IPS-20b (cell line): ENCODE measurements around the gene GARIN5B.
A peak's percentile ranks its signal among the peaks of the same experiment; 100 is the strongest.

Experiments
- H3K27ac ChIP-seq: one replicate; pipeline ENCODE4 v1.5.1; 2013; ENCODE audit warnings: low read length
- H3K27me3 ChIP-seq: 2 replicates; pipeline ENCODE4 v1.6.1; 2013; ENCODE audit warnings: mild to moderate bottlenecking, low read length, inconsistent platforms; ENCODE audit not compliant: insufficient read depth
- H3K36me3 ChIP-seq: 2 replicates; pipeline ENCODE4 v1.6.1; 2013; ENCODE audit warnings: low read depth, mild to moderate bottlenecking, inconsistent platforms, low read length, moderate library complexity; ENCODE audit not compliant: insufficient read depth
- H3K4me1 ChIP-seq: 2 replicates; pipeline ENCODE4 v1.6.1; 2013; ENCODE audit warnings: mild to moderate bottlenecking, control low read depth, inconsistent platforms, low read length, moderate library complexity; ENCODE audit not compliant: insufficient read depth
- H3K4me3 ChIP-seq: 2 replicates; pipeline ENCODE4 v1.5.1; 2013; ENCODE audit warnings: mild to moderate bottlenecking, low read length, inconsistent platforms
- H3K9ac ChIP-seq: 2 replicates; pipeline ENCODE4 v1.6.1; 2013; ENCODE audit warnings: low read depth, mild to moderate bottlenecking, inconsistent platforms, low read length, moderate library complexity
- H3K9me3 ChIP-seq: 2 replicates; pipeline ENCODE4 v1.6.1; 2013; ENCODE audit warnings: mild to moderate bottlenecking, low read depth, low read length, inconsistent platforms; ENCODE audit not compliant: insufficient read depth

The GARIN5B gene

DNA sequence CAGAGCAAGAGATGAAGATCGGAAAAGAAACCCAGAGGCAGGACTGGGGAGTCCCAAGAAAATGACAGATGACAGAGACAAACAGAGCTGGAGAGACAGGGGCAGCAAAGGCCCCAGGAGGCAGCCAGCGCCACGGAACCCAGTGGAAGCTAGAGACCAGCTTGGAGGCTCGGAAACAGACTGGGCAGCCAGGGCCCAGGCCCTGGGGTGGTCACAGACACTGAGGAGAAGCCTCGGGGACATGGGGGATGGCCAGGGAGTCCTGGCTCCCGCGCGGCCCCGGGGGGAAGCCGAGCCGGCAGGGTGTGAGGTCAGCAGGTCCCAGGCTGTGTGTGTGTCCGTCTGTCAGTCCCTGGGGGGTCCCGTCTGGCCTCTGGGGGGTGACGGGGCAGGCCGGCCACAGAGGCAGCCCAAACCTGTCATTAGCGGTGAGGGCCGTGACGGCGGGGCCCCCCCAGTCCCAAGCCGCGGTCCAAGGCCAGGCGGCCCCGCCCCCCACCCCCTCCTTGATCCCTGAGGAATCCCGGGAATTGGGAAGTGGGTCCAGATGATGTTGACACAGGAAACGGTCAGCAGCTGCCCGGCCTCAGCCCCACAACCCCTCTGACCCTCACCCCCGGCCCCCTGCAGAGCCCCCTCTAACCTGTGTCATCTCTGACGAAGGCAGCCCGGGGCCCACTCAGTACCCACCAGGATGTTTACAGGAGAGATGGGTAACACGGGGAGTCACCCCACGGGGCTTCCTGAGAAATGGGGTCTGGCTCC, 11.1 kb upstream of the GARIN5B start:
- Histone ChIP-seq H3K36me3 (no peaks in the 10 kb centered on the region), H3K4me1 (peaks cover 24% of the 10 kb centered on the region), H3K27ac (no peak overlapping the region), H3K9me3 (no peaks in the 10 kb centered on the region), H3K27me3 (peaks cover 91% of the 10 kb centered on the region), H3K9ac (no peak overlapping the region), H3K4me3 (no peak overlapping the region; the same call in 1 of the 2 replicates)

DNA sequence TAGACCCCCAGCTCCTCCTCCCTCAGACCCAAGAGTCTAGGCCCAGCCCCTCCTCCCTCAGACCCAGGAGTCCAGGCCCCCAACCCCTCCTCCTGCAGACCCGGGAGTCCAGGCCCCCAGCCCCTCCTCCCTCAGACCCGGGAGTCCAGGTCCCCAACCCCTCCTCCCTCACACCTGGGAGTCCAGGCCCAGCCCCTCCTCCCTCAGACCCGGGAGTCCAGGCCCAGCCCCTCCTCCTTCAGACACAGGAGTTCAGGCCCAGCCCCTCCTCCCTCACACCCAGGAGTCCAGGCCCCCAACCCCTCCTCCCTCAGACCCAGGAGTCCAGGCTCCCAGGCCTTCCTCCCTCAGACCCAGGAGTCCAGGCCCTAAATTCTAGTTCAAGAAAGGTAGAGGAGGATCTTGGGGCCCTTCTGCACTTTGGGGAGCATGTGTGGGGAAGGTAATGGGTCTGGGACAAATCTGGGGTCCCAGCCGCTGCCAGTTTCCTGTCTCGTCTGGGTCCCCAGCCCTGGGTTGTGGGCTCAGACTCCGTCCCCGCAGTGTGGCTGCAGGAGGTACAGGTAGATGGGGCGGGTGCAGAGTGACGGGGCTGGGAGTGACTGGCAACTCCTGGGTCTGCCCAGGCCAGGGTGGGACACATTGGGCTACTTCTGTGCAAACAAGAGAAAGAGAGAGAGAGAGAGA, 10.4 kb upstream of the GARIN5B start:
- Histone ChIP-seq H3K4me1 (peaks cover 24% of the 10 kb centered on the region), H3K9me3 (no peaks in the 10 kb centered on the region), H3K27ac (no peak overlapping the region), H3K9ac (no peak overlapping the region), H3K36me3 (no peaks in the 10 kb centered on the region), H3K27me3 (peaks cover 91% of the 10 kb centered on the region), H3K4me3 (no peak overlapping the region; the same call in 1 of the 2 replicates)

DNA sequence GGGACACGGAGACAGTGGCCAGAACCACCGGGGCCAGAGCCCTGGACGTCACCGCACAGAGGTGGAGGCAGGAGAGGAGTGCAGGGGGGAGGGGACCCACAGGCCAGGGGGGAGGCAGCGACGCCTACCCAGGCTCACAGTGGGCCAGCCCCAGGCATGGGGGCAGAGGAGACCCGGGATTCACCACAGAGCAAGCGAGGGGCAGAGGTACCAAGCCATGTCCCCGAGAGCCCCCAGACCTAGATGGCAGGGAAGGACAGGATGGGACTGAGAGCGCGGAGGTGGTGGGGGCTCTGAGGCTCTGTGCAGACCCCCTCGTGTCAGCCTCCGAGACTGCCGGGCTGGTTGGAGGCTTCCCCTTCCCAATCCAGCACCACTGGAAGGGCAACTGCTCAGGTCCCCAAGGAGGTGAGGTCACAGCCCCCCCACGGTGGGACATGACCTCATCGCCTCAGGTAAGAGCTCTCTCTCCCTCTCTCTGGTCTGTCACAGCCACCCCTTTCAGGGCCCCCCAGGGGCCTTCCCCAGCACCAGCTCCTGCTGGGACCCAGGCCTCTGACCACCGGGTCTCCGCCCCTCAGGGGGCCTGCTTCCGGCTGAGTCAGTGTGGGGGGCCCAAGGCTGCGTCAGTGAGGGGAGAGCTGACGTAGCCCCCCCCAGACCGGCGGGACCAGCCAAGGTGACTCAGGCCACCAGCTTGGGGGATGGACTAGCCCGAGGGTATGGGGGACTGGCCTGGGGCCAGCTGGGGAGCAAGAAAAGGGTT, 9.4 kb upstream of the GARIN5B start:
- H3K4me3 ChIP-seq, result no peak overlapping the region
- H3K36me3 ChIP-seq, result no peaks in the 10 kb centered on the region
- peaks cover 24% of the 10 kb centered on the region for H3K4me1 ChIP-seq
- no peak overlapping the region for H3K27ac ChIP-seq
- no peak overlapping the region for H3K9ac ChIP-seq
- H3K27me3 ChIP-seq, result peaks cover 91% of the 10 kb centered on the region
- no peaks in the 10 kb centered on the region for H3K9me3 ChIP-seq

DNA sequence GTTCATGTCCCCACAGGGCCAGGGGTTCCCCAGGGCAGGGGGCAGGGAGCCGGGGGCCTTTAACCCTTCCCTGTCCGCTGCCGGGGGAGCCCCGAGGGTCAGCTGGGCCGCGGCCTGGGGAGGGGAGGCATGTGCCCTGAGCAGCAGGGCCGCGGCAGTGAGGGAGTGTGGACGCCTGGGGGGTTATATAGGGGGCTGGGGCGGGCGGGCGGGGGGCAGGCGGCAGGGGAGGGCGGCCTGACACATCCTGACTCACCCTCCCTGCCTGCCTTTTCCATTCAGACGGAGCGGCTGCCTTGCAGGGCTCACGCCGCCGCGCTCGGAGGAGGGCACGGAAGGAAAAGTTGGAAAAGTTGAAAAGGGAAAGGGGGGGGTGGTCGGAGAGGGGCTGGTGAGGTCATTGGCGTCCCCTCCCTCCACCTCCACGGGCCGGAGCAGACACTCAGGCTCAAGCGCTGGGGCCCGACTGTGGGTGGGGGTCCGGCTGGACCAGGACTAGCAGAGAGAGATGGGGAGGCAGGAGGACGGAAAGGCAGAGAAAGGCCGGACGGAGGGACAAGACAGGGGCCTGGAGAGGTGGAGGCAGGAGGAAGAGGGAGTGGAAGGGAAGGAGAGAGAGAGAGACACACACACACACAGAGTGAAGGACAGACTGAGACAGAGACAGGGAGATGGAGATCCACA, 7.4 kb upstream of the GARIN5B start, which contains the start of gene IL11:
TSS of gene IL11 (minus strand) at position 159 of the 684 bp plus-strand sequence. CDS start at position 6, 153 bp downstream.
- Histone ChIP-seq H3K4me1 (peaks cover 12% of the 10 kb centered on the region), H3K27ac (no peak within 1 kb of the TSS), H3K9me3 (no peaks in the 10 kb centered on the region), H3K27me3 (peaks cover 76% of the 10 kb centered on the region), H3K36me3 (no peaks in the 10 kb centered on the region), H3K9ac (no peak within 1 kb of the TSS), H3K4me3 (peak within 1 kb of the TSS; percentile 68; the same call in 1 of the 2 replicates)

DNA sequence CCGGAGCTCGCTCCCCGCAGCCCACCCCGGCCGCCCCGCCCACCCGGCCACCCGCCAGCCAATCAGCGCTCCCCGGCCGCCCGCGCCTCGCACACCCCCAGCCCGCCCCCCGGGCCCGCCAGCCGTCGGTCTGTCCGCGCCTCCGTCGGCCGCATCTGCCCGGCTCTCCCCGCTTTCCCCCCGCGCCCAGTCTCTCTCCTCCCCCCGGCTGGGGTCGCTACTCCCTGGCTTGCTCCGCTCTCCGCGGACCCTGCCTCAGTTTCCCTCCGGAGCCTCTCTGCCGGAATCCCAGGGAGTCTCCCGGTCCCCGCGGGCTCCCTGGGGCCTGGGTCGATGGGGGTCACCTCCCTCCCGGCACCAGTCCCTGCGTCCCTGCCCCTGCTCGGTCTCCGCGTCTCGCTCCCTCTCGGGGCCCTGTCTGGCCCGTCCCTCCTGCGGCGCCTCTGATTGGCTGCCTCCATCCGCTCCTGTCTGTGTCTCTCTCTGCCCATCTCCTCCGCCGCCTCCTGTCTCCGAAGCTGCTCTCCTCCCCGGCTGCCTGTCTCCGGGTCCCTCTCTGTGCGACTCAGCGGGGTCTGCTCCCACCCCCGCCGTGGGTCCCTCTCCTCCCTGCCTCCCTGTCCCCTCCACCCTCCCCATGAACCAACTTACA, 6.7 kb upstream of the GARIN5B start:
- no peaks in the 10 kb centered on the region for H3K9me3 ChIP-seq
- H3K27me3 ChIP-seq, result peaks cover 73% of the 10 kb centered on the region
- peaks cover 12% of the 10 kb centered on the region for H3K4me1 ChIP-seq
- H3K36me3 ChIP-seq, result no peaks in the 10 kb centered on the region
- H3K4me3 ChIP-seq, result peak overlapping the region; percentile 68; the same call in 1 of the 2 replicates
- no peak overlapping the region for H3K9ac ChIP-seq
- H3K27ac ChIP-seq, result no peak overlapping the region

DNA sequence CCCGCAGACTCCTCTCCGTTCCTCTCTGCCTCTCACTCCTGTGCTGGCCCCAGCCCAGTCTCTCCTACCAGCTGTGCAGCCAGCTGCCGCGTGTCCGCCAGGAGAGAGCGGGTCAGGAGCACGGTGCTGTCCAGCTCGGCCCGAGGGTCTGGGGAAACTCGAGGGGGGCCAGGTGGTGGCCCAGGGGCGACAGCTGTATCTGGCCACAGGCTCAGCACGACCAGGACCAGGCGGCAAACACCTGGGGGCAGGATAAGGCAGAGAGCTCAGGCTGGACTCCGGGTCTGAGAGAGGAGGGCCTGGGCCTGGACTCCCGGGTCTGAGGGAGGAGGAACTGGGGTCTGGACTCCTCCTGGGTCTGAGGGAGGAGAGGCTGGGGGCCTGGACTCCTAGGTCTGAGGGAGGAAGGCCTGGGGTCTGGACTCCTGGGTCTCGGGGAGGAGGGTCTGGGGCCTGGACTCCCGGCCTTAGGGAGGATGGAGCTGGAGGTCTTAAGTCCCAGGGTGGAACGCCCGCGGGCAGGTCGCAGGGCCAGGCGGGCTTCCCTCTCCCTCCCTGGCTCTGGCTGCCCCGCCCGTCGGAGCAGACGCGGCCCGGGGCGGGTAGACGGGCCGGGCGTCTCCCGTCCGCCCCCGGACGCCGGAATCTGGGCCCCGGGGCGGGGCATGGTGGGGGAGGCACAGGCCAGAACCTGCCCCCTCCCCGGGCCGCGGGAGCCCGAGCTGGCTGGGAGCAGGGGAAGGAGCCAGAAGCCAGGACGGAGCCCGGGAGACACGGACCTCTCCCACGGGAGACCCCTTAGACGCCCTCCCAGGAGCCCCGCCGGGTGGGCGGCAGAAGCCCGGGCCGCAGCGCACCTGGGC, 5.9 kb upstream of the GARIN5B start:
- peaks cover 74% of the 10 kb centered on the region for H3K27me3 ChIP-seq
- H3K27ac ChIP-seq, result no peak overlapping the region
- H3K9me3 ChIP-seq, result no peaks in the 10 kb centered on the region
- no peak overlapping the region for H3K9ac ChIP-seq
- H3K4me3 ChIP-seq, result peak overlapping the region; percentile 38; the same call in 1 of the 2 replicates
- H3K4me1 ChIP-seq, result peaks cover 10% of the 10 kb centered on the region
- H3K36me3 ChIP-seq, result no peaks in the 10 kb centered on the region

DNA sequence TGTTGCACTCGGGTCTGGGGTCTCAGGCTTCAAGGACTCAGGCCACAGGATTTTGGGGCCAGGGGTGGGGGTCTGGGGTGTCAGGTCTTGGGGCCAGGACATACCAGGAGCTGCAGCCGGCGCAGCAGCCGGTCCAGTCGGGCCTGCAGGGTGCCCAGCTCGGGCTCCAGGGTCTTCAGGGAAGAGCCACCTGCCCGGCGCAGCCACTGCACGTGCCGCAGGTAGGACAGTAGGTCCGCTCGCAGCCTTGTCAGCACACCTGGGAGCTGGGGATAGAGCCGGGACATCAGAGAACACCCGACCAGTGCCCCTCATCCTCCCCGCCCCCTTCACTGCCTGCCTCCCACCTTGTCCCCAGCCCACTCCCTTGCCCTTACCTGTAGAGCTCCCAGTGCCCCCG, 5.0 kb upstream of the GARIN5B start:
- Histone ChIP-seq H3K27me3 (peaks cover 67% of the 10 kb centered on the region), H3K36me3 (no peaks in the 10 kb centered on the region)

DNA sequence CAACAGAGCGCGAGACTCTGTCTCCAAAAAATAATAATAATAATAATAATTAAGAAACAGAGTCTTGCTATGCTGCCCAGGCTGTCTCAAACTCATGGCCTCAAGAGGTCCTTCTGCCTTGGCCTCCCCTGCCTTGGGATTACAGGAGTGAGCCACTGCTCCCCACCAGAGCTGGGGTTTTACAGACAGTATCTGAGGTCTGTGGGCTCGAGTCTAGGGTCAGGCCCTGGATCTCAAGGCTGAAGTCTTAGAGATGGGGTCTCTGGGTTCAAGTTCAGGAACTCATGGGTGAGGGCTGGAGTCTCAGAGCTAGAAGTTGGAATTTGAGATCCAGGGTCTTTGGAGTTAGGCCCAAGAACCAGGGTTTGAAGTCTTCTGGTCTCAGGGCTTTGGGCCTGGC, 3.7 kb upstream of the GARIN5B start:
- Histone ChIP-seq H3K4me1 (peaks cover 4% of the 10 kb centered on the region), H3K9me3 (no peaks in the 10 kb centered on the region), H3K4me3 (no peak overlapping the region), H3K27ac (no peak overlapping the region), H3K36me3 (no peaks in the 10 kb centered on the region), H3K27me3 (peaks cover 55% of the 10 kb centered on the region), H3K9ac (no peak overlapping the region)

More for the DNA sequence above, 5.0 kb upstream of the GARIN5B start:
- no peak overlapping the region for H3K9ac ChIP-seq
- H3K4me3 ChIP-seq, result no peak overlapping the region
- H3K4me1 ChIP-seq, result peaks cover 4% of the 10 kb centered on the region
- H3K9me3 ChIP-seq, result no peaks in the 10 kb centered on the region
- H3K27ac ChIP-seq, result no peak overlapping the region

DNA sequence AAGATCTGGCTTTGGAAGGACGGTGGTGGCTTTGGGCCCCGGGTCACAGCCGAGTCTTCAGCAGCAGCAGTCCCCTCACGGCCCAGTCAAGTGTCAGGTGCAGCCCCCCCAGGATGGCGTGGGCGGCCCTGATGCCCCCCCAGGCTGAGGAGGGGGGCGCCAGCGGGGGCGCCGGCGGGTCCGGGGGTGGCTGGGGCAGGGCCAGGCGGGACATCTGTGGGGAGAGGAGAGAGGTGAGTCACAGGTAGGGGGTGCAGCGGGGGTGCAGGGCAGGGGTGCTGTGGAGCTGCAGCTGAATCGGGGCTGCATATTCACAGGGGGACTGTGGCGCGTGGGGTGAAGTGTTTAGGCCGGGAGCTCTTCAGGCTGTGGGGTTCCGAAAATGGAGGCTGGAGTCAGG, 2.9 kb upstream of the GARIN5B start:
- H3K9ac ChIP-seq, result no peak overlapping the region
- H3K27ac ChIP-seq, result no peak overlapping the region
- H3K4me1 ChIP-seq, result peaks cover 4% of the 10 kb centered on the region
- no peaks in the 10 kb centered on the region for H3K9me3 ChIP-seq
- H3K36me3 ChIP-seq, result no peaks in the 10 kb centered on the region
- H3K4me3 ChIP-seq, result no peak overlapping the region
- peaks cover 47% of the 10 kb centered on the region for H3K27me3 ChIP-seq

DNA sequence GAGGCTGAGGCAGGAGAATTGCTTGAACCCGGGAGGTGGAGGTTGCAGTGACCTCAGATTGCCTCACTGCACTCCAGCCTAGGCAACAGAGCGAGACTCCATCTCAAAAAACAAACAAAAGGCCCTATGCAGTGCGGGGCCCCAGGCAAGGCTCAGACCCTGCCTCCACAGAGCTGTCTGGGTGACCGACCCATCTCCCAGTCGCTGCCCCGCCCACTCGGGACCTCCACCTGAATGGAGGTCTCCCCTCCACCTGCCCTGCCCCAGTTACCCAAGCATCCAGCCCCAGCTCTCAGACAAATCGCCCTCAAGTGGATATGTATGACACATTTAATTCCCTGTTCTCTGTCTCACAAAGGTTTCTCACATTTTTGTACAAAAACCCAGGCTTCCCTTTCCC, 2.2 kb upstream of the GARIN5B start:
- no peaks in the 10 kb centered on the region for H3K9me3 ChIP-seq
- no peak overlapping the region for H3K27ac ChIP-seq
- no peaks in the 10 kb centered on the region; the same call in 1 of the 2 replicates for H3K4me1 ChIP-seq
- H3K27me3 ChIP-seq, result peaks cover 41% of the 10 kb centered on the region
- no peak overlapping the region for H3K9ac ChIP-seq
- H3K36me3 ChIP-seq, result no peaks in the 10 kb centered on the region
- no peak overlapping the region for H3K4me3 ChIP-seq
